CD14-positive monocyte (primary cell): Measurements from ENCODE around the gene TEC. TPM values are rescaled to one million over a fixed set of nuclear protein-coding genes. Genes with fewer than 3 reads are reported as not detected.

Experiments
- DNase-seq, 3 donors: peaks; one replicate each; pipeline ENCODE4 v3.0.0-alpha.2; 2011 to 2022
- H2AFZ ChIP-seq: 2 replicates; pipeline ENCODE4 v1.6.0; 2012; ENCODE audit warnings: mild to moderate bottlenecking, low read depth, low read length, inconsistent platforms; ENCODE audit not compliant: insufficient read depth, poor library complexity, severe bottlenecking
- H3K27ac ChIP-seq, 2 donors: 1 replicate in 1 of 2; 2 replicates in 1 of 2; pipeline ENCODE4 v1.5.1; 2012 to 2013; ENCODE audit warnings: low read length in 2 of 2, control low read depth in 1 of 2, inconsistent platforms in 1 of 2, low read depth in 1 of 2, mild to moderate bottlenecking in 1 of 2
- H3K27me3 ChIP-seq, 2 donors: one replicate each; pipeline versions ENCODE4 v1.6.0 to v1.6.1; 2011 to 2013; ENCODE audit warnings: low read length in 2 of 2; ENCODE audit not compliant: control insufficient read depth in 2 of 2, insufficient read depth in 2 of 2
- H3K36me3 ChIP-seq, 2 donors: replicated peaks in 1 of 2; 1 replicate in 1 of 2; 2 replicates in 1 of 2; pipeline versions ENCODE4 v1.5.1 to v1.6.1; 2012 to 2013; ENCODE audit warnings: low read length in 2 of 2, control low read depth in 1 of 2, inconsistent platforms in 1 of 2, mild to moderate bottlenecking in 1 of 2; ENCODE audit not compliant: insufficient read depth in 2 of 2, control insufficient read depth in 1 of 2
- H3K4me1 ChIP-seq, 2 donors: 1 replicate in 1 of 2; 2 replicates in 1 of 2; pipeline versions ENCODE4 v1.5.1 to v1.6.1; 2012 to 2013; ENCODE audit warnings: low read length in 2 of 2, control low read depth in 1 of 2, inconsistent platforms in 1 of 2, mild to moderate bottlenecking in 1 of 2, moderate library complexity in 1 of 2; ENCODE audit not compliant: insufficient read depth in 2 of 2, control insufficient read depth in 1 of 2
- H3K4me2 ChIP-seq: replicated peaks from 2 replicates; pipeline ENCODE3; 2012; ENCODE audit warnings: low read length, moderate library complexity, mild to moderate bottlenecking; ENCODE audit not compliant: poor library complexity, severe bottlenecking; ENCODE audit errors: extremely low read depth
- H3K4me3 ChIP-seq, 3 experiments: fragments of 200-600 bp in 1 of 3; sonication (generic) in 1 of 3; replicated peaks in 1 of 3; 1 replicate in 2 of 3; 2 replicates in 1 of 3; pipeline ENCODE4 v1.5.1; 2011 to 2013; ENCODE audit warnings: low read length in 3 of 3, mild to moderate bottlenecking in 3 of 3, control low read depth in 2 of 3, low read depth in 2 of 3, inconsistent platforms in 1 of 3, moderate library complexity in 1 of 3
- H3K79me2 ChIP-seq: 2 replicates; pipeline ENCODE4 v1.6.0; 2012; ENCODE audit warnings: mild to moderate bottlenecking, control low read depth, inconsistent platforms, low read length, moderate library complexity; ENCODE audit not compliant: insufficient read depth
- H3K9ac ChIP-seq: 2 replicates; pipeline ENCODE4 v1.6.0; 2017; ENCODE audit warnings: low read length, mild to moderate bottlenecking; ENCODE audit not compliant: insufficient read depth, poor library complexity, severe bottlenecking
- H3K9me3 ChIP-seq, 2 donors: replicated peaks in 1 of 2; 1 replicate in 1 of 2; 2 replicates in 1 of 2; pipeline versions ENCODE4 v1.5.1 to v1.6.1; 2012 to 2013; ENCODE audit warnings: low read length in 2 of 2, control low read depth in 1 of 2; ENCODE audit not compliant: control insufficient read depth in 1 of 2, insufficient read depth in 1 of 2
- H4K20me1 ChIP-seq: 2 replicates; pipeline ENCODE4 v1.6.0; 2012; ENCODE audit warnings: mild to moderate bottlenecking, low read length, control low read depth, moderate library complexity; ENCODE audit not compliant: insufficient read depth
- H3K27ac Mint-ChIP-seq, 7 donors: one replicate each; pipeline ENCODE4 v1.8.0; 2020; ENCODE audit warnings: mild to moderate bottlenecking in 7 of 7, mixed read lengths in 7 of 7, moderate library complexity in 6 of 7, inconsistent platforms in 2 of 7
- H3K27me3 Mint-ChIP-seq, 3 donors: one replicate each; pipeline ENCODE4 v1.8.0; 2021 to 2022; ENCODE audit warnings: low read depth in 3 of 3, mild to moderate bottlenecking in 3 of 3, mixed read lengths in 3 of 3, moderate library complexity in 3 of 3, inconsistent platforms in 1 of 3
- H3K36me3 Mint-ChIP-seq, 2 donors: one replicate each; pipeline ENCODE4 v1.8.0; 2020; ENCODE audit warnings: mixed read lengths in 2 of 2, inconsistent platforms in 1 of 2, mild to moderate bottlenecking in 1 of 2
- H3K4me1 Mint-ChIP-seq: one replicate; pipeline ENCODE4 v1.8.0; 2020; ENCODE audit warnings: mild to moderate bottlenecking, mixed read lengths
- H3K4me3 Mint-ChIP-seq, 2 donors: one replicate each; pipeline ENCODE4 v1.8.0; 2020; ENCODE audit warnings: mild to moderate bottlenecking in 2 of 2, mixed read lengths in 2 of 2, moderate library complexity in 1 of 2
- H3K9me3 Mint-ChIP-seq, 7 donors: one replicate each; pipeline ENCODE4 v1.8.0; 2020 to 2022; ENCODE audit warnings: mixed read lengths in 7 of 7, mild to moderate bottlenecking in 6 of 7, moderate library complexity in 6 of 7, inconsistent platforms in 2 of 7
- CTCF ChIP-seq: fragments of 200-600 bp; IDR thresholded peaks from one replicate; pipeline ENCODE4 v1.8.0; 2022; ENCODE audit warnings: antibody characterized with exemption, mild to moderate bottlenecking
- WGBS: methylation state at CpG from one replicate; pipeline ENCODE4 v1.1.5; 2013; ENCODE audit warnings: missing lambda C conversion rate; ENCODE audit not compliant: insufficient coverage; 5-methylcytosine and 5-hydroxymethylcytosine counted together
- intact Hi-C, 2 donors: fragments of 100-400 bp; cut with micrococcal nuclease; formaldehyde crosslinking; loops; one replicate each; pipeline versions ENCODE4 v1.15.0 to v1.15.1; 2023
- polyA plus RNA-seq, 3 donors: library from polyadenylated mRNA; depleted of rRNA in 1 of 3; unstranded in 2 of 3; stranded (reverse) in 1 of 3; fragments of 300-500 nt in 2 of 3; fragments of >200 nt in 1 of 3; fragmentation: Illumina TruSeq in 2 of 3; gene quantifications; 1 replicate in 2 of 3; 2 replicates in 1 of 3; pipeline ENCODE4 v1.2.3, GENCODE V29; 2012 to 2021

Gene TEC
- polyA plus RNA-seq, 3 donors, result 0.30 to 2.5 (median 0.73) TPM

GRCh38 chr4:48275686-48276085 lies 6.0 kb upstream of the TEC start:
- peaks cover 0 to 14% of the 10 kb centered on the region in 2 donors for H3K36me3 Mint-ChIP-seq
- H3K4me3 Mint-ChIP-seq, result no peak overlapping the region
- Histone ChIP-seq H3K4me1 (peaks cover 2% of the 10 kb centered on the region in 2 donors), H2AFZ (no peak overlapping the region), H3K79me2 (no peaks in the 10 kb centered on the region), H4K20me1 (no peaks in the 10 kb centered on the region), H3K27ac (no peak overlapping the region), H3K9me3 (peaks cover 0 to 5% of the 10 kb centered on the region in 2 donors), H3K9ac (no peak overlapping the region), H3K27me3 (no peaks in the 10 kb centered on the region), H3K4me2 (no peak overlapping the region), H3K4me3 (no peak overlapping the region), H3K36me3 (no peaks in the 10 kb centered on the region)
- no peak for DNase-seq
- WGBS, result no CpG with 5 or more reads among the region's 2 CpGs
- H3K27ac Mint-ChIP-seq, result no peak overlapping the region
- TF ChIP-seq CTCF, result peak; percentile 20
- intact Hi-C loops, result loop anchor here in 1 of 2 donors (10.0 kb wide), 2 partner anchors 51 to 151 kb away; no protein-coding TSS in a partner anchor
- peaks cover 6% of the 10 kb centered on the region for H3K4me1 Mint-ChIP-seq
- H3K27me3 Mint-ChIP-seq, result peaks cover 0 to 3% (median 0%) of the 10 kb centered on the region in 3 donors
- peaks cover 1 to 12% (median 5%) of the 10 kb centered on the region in 7 donors for H3K9me3 Mint-ChIP-seq

- H3K27ac Mint-ChIP-seq, result peak overlapping the region in 1 of 7 donors; percentile 2
Observed at GRCh38 chr4:48275247-48275646, 5.6 kb upstream of the TEC start.

More at GRCh38 chr4:48275247-48275646, 5.6 kb upstream of the TEC start:
- WGBS, result 57% methylated on average over 1 of the region's 3 CpGs
- H3K79me2 ChIP-seq, result no peaks in the 10 kb centered on the region
- no peak overlapping the region for H3K27ac ChIP-seq
- H3K4me3 ChIP-seq, result no peak overlapping the region
- TF ChIP-seq CTCF, result peak; percentile 71
- H3K27me3 Mint-ChIP-seq, result peaks cover 0 to 3% (median 0%) of the 10 kb centered on the region in 3 donors
- H3K4me1 ChIP-seq, result peaks cover 6% of the 10 kb centered on the region in 2 donors
- H3K36me3 Mint-ChIP-seq, result peaks cover 0 to 10% of the 10 kb centered on the region in 2 donors
- peaks cover 0 to 5% of the 10 kb centered on the region in 2 donors for H3K9me3 ChIP-seq
- H3K4me1 Mint-ChIP-seq, result peaks cover 10% of the 10 kb centered on the region
- H4K20me1 ChIP-seq, result no peaks in the 10 kb centered on the region
- no peak overlapping the region for H2AFZ ChIP-seq
- DNase-seq, result peak in 2 of 3 donors; percentile 32 to 50
- no peak overlapping the region for H3K9ac ChIP-seq
- H3K27me3 ChIP-seq, result no peaks in the 10 kb centered on the region
- no peak overlapping the region for H3K4me2 ChIP-seq
- H3K4me3 Mint-ChIP-seq, result no peak overlapping the region
- H3K9me3 Mint-ChIP-seq, result peaks cover 0 to 12% (median 2%) of the 10 kb centered on the region in 7 donors
- H3K36me3 ChIP-seq, result no peaks in the 10 kb centered on the region
- intact Hi-C loops, result loop anchor here in 1 of 2 donors (10.0 kb wide), 2 partner anchors 50 to 150 kb away; no protein-coding TSS in a partner anchor
